LNCaP clone FGC (cell line): Measurements from ENCODE around the gene PCYT2.

Experiments
- DNase-seq: peaks from one replicate; pipeline ENCODE4 v3.0.0-alpha.2; 2011; ENCODE audit warnings: low read depth
- H3K4me3 ChIP-seq: 2 replicates; pipeline ENCODE4 v1.5.1; 2011; ENCODE audit warnings: mild to moderate bottlenecking, low read depth, low read length, control low read depth
- CTCF ChIP-seq: IDR thresholded peaks from 2 replicates; pipeline ENCODE4 v1.5.1; 2012; ENCODE audit warnings: mild to moderate bottlenecking; ENCODE audit not compliant: control insufficient read depth, insufficient read depth; ENCODE audit errors: extremely low read depth

The PCYT2 gene

DNA sequence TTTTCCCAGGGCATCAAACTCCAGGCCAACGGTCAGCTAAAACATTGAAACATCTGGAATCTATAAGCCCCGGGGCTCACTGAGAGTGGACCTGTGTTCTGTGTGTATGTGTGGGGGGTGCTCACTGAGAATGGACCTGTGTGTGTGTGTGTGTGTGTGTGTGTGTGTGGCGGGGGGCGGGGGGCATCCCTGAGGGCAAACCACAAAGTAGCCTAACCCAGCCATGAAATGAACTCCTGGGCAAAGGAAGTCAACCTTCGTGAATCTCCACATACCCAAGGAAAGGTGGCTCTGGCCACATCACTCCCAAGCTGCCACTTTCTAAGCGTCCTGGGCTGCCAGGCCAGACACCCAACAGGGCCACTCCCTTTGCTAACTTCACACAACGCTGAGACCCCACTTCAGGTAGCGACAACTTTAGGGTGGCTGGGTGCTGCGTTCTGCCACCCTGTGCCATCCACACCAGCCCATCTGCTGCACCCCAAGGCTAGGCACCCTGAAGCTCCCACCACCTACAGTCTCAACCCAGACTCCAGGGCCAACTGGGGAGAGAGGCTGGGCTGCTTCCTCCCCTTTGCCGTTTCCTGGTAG is 14.8 kb upstream of the PCYT2 start:
- peak overlapping the region; percentile 79 for H3K4me3 ChIP-seq
- no peak for DNase-seq
- TF ChIP-seq CTCF, result no peak

DNA sequence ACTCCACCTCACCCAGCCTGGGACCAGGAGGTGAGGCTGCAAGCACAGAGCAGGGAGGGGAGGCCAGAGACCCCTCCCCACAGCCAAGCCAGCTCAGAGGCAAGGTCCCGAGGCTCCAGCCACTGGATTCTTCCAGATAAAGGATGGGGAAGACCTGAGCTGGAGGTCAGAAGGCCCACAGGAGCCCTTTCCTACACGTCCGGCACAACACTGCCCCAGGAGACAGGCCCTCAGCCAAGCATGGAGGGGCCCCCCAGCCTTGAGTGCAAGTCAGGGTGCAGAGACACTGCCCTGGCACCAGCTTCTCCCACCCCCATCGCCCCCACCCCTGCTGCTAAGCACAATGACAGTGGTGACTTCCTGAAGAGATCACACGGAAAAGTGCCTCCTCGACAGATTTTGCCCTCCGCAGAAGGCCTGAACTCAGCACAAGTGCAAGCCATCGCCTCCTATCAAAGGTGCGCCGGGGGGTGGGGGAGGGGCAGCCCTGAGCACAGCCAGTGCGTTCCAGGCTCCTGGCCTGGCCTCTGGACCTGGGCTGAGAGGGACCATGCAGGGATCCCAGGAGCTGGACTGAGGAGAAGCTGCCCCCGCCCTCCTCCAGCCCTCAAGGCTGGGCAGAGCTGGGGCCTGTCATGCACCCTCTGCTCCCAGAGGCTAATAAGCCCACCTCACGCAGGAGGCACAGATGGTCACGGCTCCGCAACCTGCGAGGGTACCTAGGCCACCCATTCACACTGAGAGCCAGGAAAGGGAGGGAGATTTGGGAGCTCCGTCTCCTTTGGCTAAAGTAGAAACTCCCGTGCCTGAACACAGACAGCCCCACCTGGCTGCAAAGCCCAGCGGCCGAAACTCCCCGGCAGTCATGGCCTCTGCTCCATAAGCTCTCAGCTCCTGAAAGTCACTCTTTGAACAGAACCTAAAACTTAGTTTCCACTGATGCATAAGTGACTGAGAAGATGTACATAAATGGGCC is 13.6 kb upstream of the PCYT2 start:
- no peak overlapping the region for H3K4me3 ChIP-seq
- no peak for TF ChIP-seq CTCF
- no peak for DNase-seq

DNA sequence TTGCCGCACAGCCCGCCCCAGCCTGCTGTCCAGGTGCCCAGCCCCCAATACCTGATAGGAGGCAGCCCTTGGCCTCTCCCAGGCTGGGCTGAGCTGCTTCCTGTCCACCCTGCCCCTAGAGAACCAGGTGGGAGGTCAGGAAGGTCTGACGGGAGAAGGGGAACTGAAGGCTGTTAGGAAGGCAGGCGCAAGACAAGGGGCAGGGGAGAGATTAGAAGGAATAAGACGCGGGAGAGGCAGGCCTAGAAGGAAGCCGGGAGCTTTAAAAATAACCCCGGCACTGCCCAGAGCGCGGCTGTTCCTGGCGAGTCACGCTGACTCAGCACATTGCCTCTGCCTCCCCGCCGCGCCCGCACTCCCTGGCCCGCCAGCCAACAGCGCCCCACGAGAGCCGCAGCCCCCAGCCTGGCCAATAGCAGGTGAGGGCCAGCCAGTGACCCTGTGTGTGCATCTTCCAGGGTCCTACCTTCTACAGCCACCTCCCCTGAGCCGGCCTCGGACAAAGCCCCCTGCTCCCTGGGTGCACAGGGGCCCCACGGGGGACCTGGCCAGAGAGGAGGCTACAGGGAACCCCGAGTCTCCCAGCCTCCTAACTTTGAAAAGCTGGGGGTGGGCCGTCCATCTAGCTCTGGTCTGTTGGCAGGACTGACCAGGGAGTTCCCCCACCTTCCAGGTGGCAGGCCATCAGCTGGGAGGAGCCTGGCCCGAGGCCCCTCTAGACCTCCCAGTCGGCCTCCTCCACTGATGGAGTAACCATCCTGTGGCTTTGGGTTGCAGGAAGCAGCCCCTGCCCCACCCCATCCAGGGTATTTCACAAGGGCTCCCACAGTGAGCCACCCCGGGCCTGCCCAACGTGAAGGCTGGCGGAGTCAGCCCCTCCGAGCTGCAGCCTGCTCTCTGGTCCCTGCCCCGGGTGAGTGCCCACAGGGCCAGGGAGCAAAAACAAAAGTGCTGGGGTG is 12.4 kb upstream of the PCYT2 start:
- no peak for TF ChIP-seq CTCF
- H3K4me3 ChIP-seq, result no peak overlapping the region

GRCh38 chr17:81922566-81923301 is 11.5 kb upstream of the PCYT2 start:
- H3K4me3 ChIP-seq, result no peak overlapping the region

More for the DNA sequence above, 12.4 kb upstream of the PCYT2 start:
- DNase-seq, result no peak

GRCh38 chr17:81921996-81922565 is 10.9 kb upstream of the PCYT2 start:
- DNase-seq, result no peak
- TF ChIP-seq CTCF, result no peak
- no peak overlapping the region for H3K4me3 ChIP-seq

More at GRCh38 chr17:81922566-81923301, 11.5 kb upstream of the PCYT2 start:
- no peak for TF ChIP-seq CTCF
- DNase-seq, result no peak

DNA sequence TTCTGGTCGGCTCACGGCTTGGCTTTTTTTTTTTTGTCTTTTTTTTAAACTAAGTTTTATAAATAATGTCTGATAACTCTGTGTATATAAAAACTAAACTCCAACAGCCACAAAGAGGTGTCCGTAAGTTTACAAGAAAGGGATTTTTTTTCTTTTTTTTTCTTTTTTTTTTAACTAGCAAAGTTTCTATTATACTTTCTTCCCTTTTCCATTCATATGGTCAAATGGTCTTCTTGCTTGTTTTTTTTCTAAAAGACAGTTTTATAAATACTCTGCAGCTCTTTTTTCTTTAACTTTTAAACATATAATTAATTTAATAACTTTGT is 10.3 kb upstream of the PCYT2 start:
- no peak for TF ChIP-seq CTCF
- DNase-seq, result no peak
- no peak overlapping the region for H3K4me3 ChIP-seq
